CD4-positive, alpha-beta T cell treated with Interleukin-15 for 4 hours (primary cell): ENCODE results near the gene SNUPN.

ENCODE experiments used
- DNase-seq: peaks from one replicate; pipeline ENCODE4 v3.0.0-alpha.2; 2020; ENCODE audit warnings: low spot score

The SNUPN gene

GRCh38 chr15:75654201-75654907, 28.8 kb upstream of the SNUPN start:
- no peak for DNase-seq

GRCh38 chr15:75653347-75653913, 27.9 kb upstream of the SNUPN start:
- DNase-seq = no peak

- DNase-seq = no peak
Observed at GRCh38 chr15:75651810-75652543, 26.5 kb upstream of the SNUPN start.

- DNase-seq = no peak
Observed at GRCh38 chr15:75650908-75651809, 25.6 kb upstream of the SNUPN start.

GRCh38 chr15:75649848-75650247, 24.3 kb upstream of the SNUPN start:
- DNase-seq = no peak

- DNase-seq = no peak
Observed at GRCh38 chr15:75649045-75649761, 23.7 kb upstream of the SNUPN start.

GRCh38 chr15:75648156-75649000, 22.9 kb upstream of the SNUPN start:
- no peak for DNase-seq

- DNase-seq = peak; percentile 33
Observed at GRCh38 chr15:75647370-75648155, 22.0 kb upstream of the SNUPN start, which contains the start of gene SNX33. TSS of gene SNX33 (plus strand) at chr15:75647912. CDS start at chr15:75649103, 1,191 bp downstream.

- no peak for DNase-seq
Observed at GRCh38 chr15:75646944-75647364, 21.4 kb upstream of the SNUPN start.

GRCh38 chr15:75646112-75646943, 20.8 kb upstream of the SNUPN start:
- DNase-seq = no peak

- no peak for DNase-seq
Observed at GRCh38 chr15:75644376-75644775, 18.9 kb upstream of the SNUPN start.

GRCh38 chr15:75641603-75642002, 16.1 kb upstream of the SNUPN start:
- no peak for DNase-seq

GRCh38 chr15:75641179-75641503, 15.6 kb upstream of the SNUPN start:
- no peak for DNase-seq

- DNase-seq = peak; percentile 65
Observed at GRCh38 chr15:75640483-75641178, 15.1 kb upstream of the SNUPN start.

- peak; percentile 93 for DNase-seq
Observed at GRCh38 chr15:75639709-75640482, 14.4 kb upstream of the SNUPN start, which contains the start of gene IMP3. TSS of gene IMP3 (minus strand) at chr15:75640224. CDS start at chr15:75640168, 56 bp downstream.

GRCh38 chr15:75639191-75639708, 13.7 kb upstream of the SNUPN start:
- peak; percentile 21 for DNase-seq
